Fibroblast of lung (primary cell): Measurements from ENCODE around the gene GIGYF1. TPM values are rescaled to one million over a fixed set of nuclear protein-coding genes. Genes with fewer than 3 reads are reported as not detected.
A peak's percentile ranks its signal among the peaks of the same experiment; 100 is the strongest.

ENCODE experiments used
- DNase-seq, 2 donors: peaks; one replicate each; pipeline versions ENCODE4 v3.0.0 to v3.0.0-alpha.2; 2010; ENCODE audit warnings: low read depth in 2 of 2
- H2AFZ ChIP-seq: 2 replicates; pipeline ENCODE4 v1.5.1; 2012; ENCODE audit warnings: low read length, control low read depth, inconsistent platforms
- H3K27ac ChIP-seq: 2 replicates; pipeline ENCODE4 v1.5.1; 2011; ENCODE audit warnings: low read length, control low read depth; ENCODE audit not compliant: insufficient read depth
- H3K27me3 ChIP-seq: 2 replicates; pipeline ENCODE4 v1.5.1; 2011; ENCODE audit warnings: mild to moderate bottlenecking, low read length; ENCODE audit not compliant: control insufficient read depth, insufficient read depth
- H3K36me3 ChIP-seq: 2 replicates; pipeline ENCODE4 v1.5.1; 2011; ENCODE audit warnings: low read length; ENCODE audit not compliant: control insufficient read depth, insufficient read depth
- H3K4me1 ChIP-seq: 2 replicates; pipeline ENCODE4 v1.5.1; 2011; ENCODE audit warnings: low read length; ENCODE audit not compliant: control insufficient read depth, insufficient read depth; ENCODE audit errors: extremely low read depth
- H3K4me2 ChIP-seq: 2 replicates; pipeline ENCODE4 v1.5.1; 2011; ENCODE audit warnings: low read length, control low read depth; ENCODE audit not compliant: insufficient read depth; ENCODE audit errors: extremely low read depth
- H3K4me3 ChIP-seq, 4 experiments: fragments of 200-600 bp in 1 of 4; sonication (generic) in 1 of 4; replicated peaks in 1 of 4; 2 replicates each; pipeline ENCODE4 v1.5.1; 2011 to 2016; ENCODE audit warnings: low read length in 4 of 4, low read depth in 3 of 4, mild to moderate bottlenecking in 3 of 4, control low read depth in 2 of 4, inconsistent platforms in 1 of 4, mixed read lengths in 1 of 4; ENCODE audit not compliant: insufficient read depth in 1 of 4; ENCODE audit errors: control extremely low read depth in 1 of 4
- H3K79me2 ChIP-seq: 2 replicates; pipeline ENCODE4 v1.5.1; 2012; ENCODE audit warnings: mild to moderate bottlenecking, low read length, inconsistent platforms; ENCODE audit not compliant: control insufficient read depth, insufficient read depth
- H3K9ac ChIP-seq: 2 replicates; pipeline ENCODE4 v1.5.1; 2011; ENCODE audit warnings: mild to moderate bottlenecking, low read length, control low read depth; ENCODE audit not compliant: insufficient read depth
- H3K9me3 ChIP-seq: 2 replicates; pipeline ENCODE4 v1.5.1; 2012; ENCODE audit warnings: low read depth, low read length; ENCODE audit not compliant: control insufficient read depth, insufficient read depth
- H4K20me1 ChIP-seq: 2 replicates; pipeline ENCODE4 v1.5.1; 2011; ENCODE audit warnings: low read length; ENCODE audit not compliant: control insufficient read depth, insufficient read depth; ENCODE audit errors: extremely low read depth
- EZH2 ChIP-seq: IDR thresholded peaks from 2 replicates; pipeline ENCODE4 v1.5.1; 2012; ENCODE audit warnings: low read length, control low read depth, mild to moderate bottlenecking; ENCODE audit errors: missing control alignments
- polyA plus RNA-seq, 2 donors: library from polyadenylated mRNA; depleted of rRNA in 1 of 2; stranded (reverse) in 1 of 2; unstranded in 1 of 2; fragments of >200 nt; gene quantifications; 2 replicates each; pipeline ENCODE4 v1.2.1, GENCODE V29; 2011 to 2012; ENCODE audit warnings: missing spikeins in 1 of 2
- total RNA-seq: library from RNA; depleted of rRNA; stranded (reverse); fragments of >200 nt; gene quantifications from 2 replicates; pipeline ENCODE4 v1.2.1, GENCODE V29; 2014
- TF ChIP-seq, protein P1 (sequence below), 2 donors: IDR thresholded peaks in 1 of 2; conservative IDR thresholded peaks in 1 of 2; 1 replicate in 1 of 2; 2 replicates in 1 of 2; pipeline ENCODE4 v1.5.1; 2011 to 2012; ENCODE audit warnings: low read length in 2 of 2, control low read depth in 1 of 2, inconsistent platforms in 1 of 2, low read depth in 1 of 2, mild to moderate bottlenecking in 1 of 2

GIGYF1 gene
- total and polyA plus RNA-seq, 2 donors (not counting 1 experiment from before 2014, with no cell fraction given) = 3.8 to 15.9 TPM

DNA sequence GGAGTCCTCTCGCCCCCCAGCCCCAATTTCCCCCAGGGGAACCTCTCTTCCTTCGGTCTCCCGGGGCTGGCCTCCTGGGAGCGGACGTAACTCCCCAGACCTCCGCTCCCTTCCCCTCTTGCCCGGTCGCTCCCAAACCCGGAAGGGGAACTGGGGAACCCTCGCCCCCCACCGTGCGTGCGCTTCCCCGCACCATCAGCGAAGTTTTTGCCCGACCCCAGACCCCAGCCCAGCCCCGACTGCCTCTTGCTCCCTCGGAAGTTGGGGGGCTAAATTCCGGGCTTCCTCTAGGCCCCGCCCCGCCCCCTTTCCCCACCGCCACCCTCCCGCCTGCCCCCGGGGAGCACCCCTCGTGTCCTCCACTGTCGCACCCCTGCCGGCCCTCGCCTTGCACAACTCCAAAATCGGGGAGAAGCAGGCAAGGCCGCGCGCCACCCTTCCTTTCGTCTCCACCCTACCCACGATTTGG is 20.1 kb downstream of the GIGYF1 start:
- peak overlapping the region; percentile 62 for H3K4me2 ChIP-seq
- H3K4me3 ChIP-seq = peak overlapping the region; percentile 67 to 92 (median 78)
- no peaks in the 10 kb centered on the region for H3K4me1 ChIP-seq
- TF ChIP-seq, protein P1, sequence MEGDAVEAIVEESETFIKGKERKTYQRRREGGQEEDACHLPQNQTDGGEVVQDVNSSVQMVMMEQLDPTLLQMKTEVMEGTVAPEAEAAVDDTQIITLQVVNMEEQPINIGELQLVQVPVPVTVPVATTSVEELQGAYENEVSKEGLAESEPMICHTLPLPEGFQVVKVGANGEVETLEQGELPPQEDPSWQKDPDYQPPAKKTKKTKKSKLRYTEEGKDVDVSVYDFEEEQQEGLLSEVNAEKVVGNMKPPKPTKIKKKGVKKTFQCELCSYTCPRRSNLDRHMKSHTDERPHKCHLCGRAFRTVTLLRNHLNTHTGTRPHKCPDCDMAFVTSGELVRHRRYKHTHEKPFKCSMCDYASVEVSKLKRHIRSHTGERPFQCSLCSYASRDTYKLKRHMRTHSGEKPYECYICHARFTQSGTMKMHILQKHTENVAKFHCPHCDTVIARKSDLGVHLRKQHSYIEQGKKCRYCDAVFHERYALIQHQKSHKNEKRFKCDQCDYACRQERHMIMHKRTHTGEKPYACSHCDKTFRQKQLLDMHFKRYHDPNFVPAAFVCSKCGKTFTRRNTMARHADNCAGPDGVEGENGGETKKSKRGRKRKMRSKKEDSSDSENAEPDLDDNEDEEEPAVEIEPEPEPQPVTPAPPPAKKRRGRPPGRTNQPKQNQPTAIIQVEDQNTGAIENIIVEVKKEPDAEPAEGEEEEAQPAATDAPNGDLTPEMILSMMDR (conservative IDR thresholded peaks at IDR 0.05 in 1 of 2, IDR thresholded peaks at IDR 0.05 in 1 of 2; ENCODE audit: low read depth in 1 of 2, low read length in 2 of 2) = no peak
- TF ChIP-seq EZH2 = no peak
- H3K79me2 ChIP-seq = peaks cover 40% of the 10 kb centered on the region
- H3K9ac ChIP-seq = peak overlapping the region; percentile 80
- peaks cover 17% of the 10 kb centered on the region for H3K36me3 ChIP-seq
- no peaks in the 10 kb centered on the region for H3K27me3 ChIP-seq
- H2AFZ ChIP-seq = no peak overlapping the region
- no peaks in the 10 kb centered on the region for H3K9me3 ChIP-seq
- DNase-seq = peak in 1 of 2 donors; percentile 39
- H3K27ac ChIP-seq = peak overlapping the region; percentile 92
- no peaks in the 10 kb centered on the region for H4K20me1 ChIP-seq

DNA sequence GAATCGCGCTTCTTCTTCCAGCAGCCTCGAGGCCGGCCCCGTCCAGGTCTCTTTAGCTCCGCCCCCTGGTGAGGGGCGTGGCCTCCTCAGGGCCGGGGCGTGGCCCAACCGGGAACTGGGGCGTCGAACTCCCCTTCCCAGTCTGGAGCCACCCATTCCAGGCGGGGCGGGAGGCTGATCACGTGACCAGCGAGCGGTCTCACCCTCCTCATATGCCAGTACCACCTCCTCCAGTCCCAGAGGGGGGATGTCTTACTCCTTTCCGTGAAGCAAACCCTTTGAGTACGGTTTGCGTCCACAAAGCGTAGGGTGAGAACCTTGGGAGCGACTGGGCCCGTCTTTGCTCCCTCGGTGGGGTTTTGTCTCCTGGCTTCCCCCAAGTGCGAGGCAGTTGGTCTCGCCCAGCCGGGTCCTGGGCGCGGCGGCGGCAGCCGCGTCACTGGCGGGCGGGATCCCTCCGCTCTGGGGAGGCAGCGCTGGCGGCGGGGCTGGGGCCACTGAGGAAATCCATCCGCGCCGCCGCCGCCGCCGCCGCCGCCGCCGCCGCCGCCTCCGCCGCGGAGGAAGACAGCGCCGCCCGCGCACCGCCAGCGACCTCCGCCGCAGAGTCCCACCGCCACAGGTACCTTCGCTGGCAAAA is 20.6 kb downstream of the GIGYF1 start, which contains the start of gene GNB2:
TSS of gene GNB2 (plus strand) at position 439 of the 640 bp plus-strand sequence. CDS start 2,526 bp downstream, outside the sequence.
- peak within 1 kb of the TSS; percentile 73 for H3K4me2 ChIP-seq
- no peaks in the 10 kb centered on the region for H3K27me3 ChIP-seq
- H4K20me1 ChIP-seq = no peaks in the 10 kb centered on the region
- H3K4me3 ChIP-seq = peak within 1 kb of the TSS; percentile 67 to 92 (median 78)
- H3K9me3 ChIP-seq = no peaks in the 10 kb centered on the region
- no peak for TF ChIP-seq EZH2
- TF ChIP-seq, protein P1 (conservative IDR thresholded peaks at IDR 0.05 in 1 of 2, IDR thresholded peaks at IDR 0.05 in 1 of 2; ENCODE audit: low read depth in 1 of 2, low read length in 2 of 2) = no peak
- H3K9ac ChIP-seq = peak within 1 kb of the TSS; percentile 88
- DNase-seq = peak; percentile 99 to 100
- H2AFZ ChIP-seq = peak within 1 kb of the TSS; percentile 80
- H3K79me2 ChIP-seq = peaks cover 39% of the 10 kb centered on the region
- peak within 1 kb of the TSS; percentile 92 for H3K27ac ChIP-seq
- peaks cover 16% of the 10 kb centered on the region for H3K36me3 ChIP-seq
- H3K4me1 ChIP-seq = no peaks in the 10 kb centered on the region

DNA sequence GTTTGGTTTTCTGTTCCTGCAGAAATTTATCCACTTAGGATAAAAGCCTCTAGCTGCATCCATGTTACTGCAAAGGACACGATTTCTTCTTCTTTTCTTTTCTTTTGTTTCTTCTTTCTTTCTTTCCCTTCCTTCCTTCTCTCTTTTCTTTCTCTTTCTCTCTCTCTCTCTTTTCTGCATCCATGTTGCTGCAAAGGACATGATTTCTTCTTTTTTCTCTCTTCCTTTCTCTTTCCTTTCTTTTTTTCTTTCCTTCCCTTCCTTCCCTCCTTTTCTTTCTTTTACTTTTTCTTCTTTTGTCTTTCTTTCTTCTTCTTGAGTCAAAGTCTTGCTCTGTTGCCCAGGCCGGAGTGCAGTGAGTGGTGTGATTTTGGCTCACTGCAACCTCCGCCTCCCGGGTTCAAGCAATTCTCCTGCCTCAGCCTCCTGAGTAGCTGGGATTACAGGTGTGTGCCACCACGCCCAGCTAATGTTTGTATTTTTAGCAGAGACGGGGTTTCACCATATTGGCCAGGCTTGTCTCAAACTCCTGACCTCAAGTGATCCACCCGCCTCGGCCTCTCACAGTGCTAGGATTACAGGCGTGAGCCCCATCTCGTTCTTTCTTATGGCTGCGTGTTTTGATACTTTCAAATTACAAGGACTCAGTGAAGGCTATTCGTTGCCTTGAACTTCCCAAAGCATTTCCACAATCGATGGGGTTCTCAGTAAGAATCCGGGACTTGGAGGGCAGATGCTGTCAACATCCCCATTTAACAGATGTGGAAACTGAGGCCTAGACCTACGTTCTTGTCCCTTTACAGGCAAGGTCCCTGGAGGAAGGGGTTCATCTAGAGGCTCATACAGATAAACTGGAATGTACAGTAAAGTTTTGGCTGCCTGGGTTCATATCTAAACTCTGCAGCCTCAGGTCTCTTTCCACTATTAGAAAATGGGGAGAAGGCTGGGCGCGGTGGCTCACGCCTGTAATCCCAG is 22.4 kb downstream of the GIGYF1 start:
- no peak overlapping the region for H3K9ac ChIP-seq
- H3K4me2 ChIP-seq = no peak overlapping the region
- H3K27ac ChIP-seq = no peak overlapping the region
- H2AFZ ChIP-seq = no peak overlapping the region
- no peaks in the 10 kb centered on the region for H3K4me1 ChIP-seq
- no peak for TF ChIP-seq EZH2
- TF ChIP-seq, protein P1 (conservative IDR thresholded peaks at IDR 0.05 in 1 of 2, IDR thresholded peaks at IDR 0.05 in 1 of 2; ENCODE audit: low read depth in 1 of 2, low read length in 2 of 2) = no peak
- no peaks in the 10 kb centered on the region for H3K9me3 ChIP-seq
- peaks cover 25% of the 10 kb centered on the region for H3K79me2 ChIP-seq
- H3K36me3 ChIP-seq = peaks cover 2% of the 10 kb centered on the region
- DNase-seq = no peak
- H3K4me3 ChIP-seq = no peak overlapping the region
- no peaks in the 10 kb centered on the region for H3K27me3 ChIP-seq
- no peaks in the 10 kb centered on the region for H4K20me1 ChIP-seq
